ENCODE results near the gene HHAT. TPM values are rescaled to one million over a fixed set of nuclear protein-coding genes. Genes with fewer than 3 reads are reported as not detected.

The HHAT gene
- total RNA-seq, 1 donor from 2014 or later, result 6.9 TPM

DNA sequence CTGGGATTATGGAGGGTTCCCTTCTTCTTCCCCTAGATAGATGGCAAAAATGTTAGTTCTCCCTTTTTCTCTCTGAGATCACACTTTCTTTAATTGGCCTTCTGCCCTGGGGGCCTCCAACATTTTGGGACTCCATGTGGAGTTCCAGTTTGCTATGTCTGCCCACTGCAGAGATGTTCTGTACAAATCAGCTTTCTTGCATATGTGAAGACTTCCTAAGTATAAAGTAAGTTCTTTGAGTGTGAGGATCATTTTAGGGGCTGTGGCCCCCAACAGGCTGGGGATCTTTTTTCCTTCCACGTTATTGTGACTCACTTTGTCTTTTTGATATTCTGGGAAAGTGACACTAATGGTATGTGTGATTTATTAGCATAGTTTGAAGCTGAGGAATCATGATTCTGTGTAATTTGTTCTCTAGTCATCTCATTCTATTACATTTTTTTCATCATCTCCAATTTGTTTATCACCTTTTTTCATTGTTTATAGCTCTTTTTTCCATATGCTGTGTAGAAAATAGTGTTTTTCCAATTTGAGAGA, 48.2 kb downstream of the HHAT start:
- no peak overlapping the region for H3K4me3 Mint-ChIP-seq
- TF ChIP-seq, protein P1, sequence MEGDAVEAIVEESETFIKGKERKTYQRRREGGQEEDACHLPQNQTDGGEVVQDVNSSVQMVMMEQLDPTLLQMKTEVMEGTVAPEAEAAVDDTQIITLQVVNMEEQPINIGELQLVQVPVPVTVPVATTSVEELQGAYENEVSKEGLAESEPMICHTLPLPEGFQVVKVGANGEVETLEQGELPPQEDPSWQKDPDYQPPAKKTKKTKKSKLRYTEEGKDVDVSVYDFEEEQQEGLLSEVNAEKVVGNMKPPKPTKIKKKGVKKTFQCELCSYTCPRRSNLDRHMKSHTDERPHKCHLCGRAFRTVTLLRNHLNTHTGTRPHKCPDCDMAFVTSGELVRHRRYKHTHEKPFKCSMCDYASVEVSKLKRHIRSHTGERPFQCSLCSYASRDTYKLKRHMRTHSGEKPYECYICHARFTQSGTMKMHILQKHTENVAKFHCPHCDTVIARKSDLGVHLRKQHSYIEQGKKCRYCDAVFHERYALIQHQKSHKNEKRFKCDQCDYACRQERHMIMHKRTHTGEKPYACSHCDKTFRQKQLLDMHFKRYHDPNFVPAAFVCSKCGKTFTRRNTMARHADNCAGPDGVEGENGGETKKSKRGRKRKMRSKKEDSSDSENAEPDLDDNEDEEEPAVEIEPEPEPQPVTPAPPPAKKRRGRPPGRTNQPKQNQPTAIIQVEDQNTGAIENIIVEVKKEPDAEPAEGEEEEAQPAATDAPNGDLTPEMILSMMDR (conservative IDR thresholded peaks at IDR 0.05), result no peak
- peaks cover 44% of the 10 kb centered on the region for H3K4me1 Mint-ChIP-seq
- no peak for DNase-seq (ENCODE audit: low read depth, low spot score)
- no peaks in the 10 kb centered on the region for H3K27me3 Mint-ChIP-seq (ENCODE audit: low read depth)
- H3K36me3 Mint-ChIP-seq (ENCODE audit: low read depth), result peaks cover 3% of the 10 kb centered on the region
- H3K9me3 Mint-ChIP-seq, result no peaks in the 10 kb centered on the region
- no peak overlapping the region for H3K27ac Mint-ChIP-seq (ENCODE audit: unreplicated experiment)

DNA sequence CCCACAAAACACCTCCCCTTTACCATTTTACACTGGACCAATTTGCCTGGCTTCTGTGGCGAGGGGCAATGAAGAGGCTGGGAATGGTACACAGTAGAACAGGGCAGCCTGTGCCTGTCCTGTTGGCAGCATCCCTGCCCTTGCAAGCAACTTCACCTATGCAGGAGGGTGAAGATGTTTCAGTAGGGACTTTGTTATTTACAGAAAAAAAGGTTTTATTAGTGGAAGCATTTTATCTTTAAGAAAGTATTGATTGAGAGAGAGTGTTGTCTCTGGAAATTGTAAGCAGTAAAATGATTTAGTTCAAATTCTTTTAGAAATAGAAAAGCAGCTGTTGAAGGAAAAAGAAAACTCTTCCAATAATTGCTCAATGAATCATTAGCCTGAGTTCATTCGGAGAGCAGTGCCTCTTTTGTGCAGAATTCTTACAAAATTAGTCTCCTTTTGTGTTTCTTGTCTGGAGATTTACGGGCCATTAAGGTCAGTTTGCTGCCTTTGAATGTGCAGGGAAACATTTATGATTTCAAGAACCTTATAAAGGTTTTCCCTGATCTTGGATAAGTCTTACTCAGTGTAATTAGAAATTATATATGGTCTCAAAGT, 49.1 kb downstream of the HHAT start:
- Mint-ChIP-seq H3K27ac (ENCODE audit: unreplicated experiment) (no peak overlapping the region), H3K4me3 (no peak overlapping the region), H3K9me3 (no peaks in the 10 kb centered on the region), H3K27me3 (ENCODE audit: low read depth) (no peaks in the 10 kb centered on the region), H3K4me1 (peaks cover 43% of the 10 kb centered on the region), H3K36me3 (ENCODE audit: low read depth) (peaks cover 3% of the 10 kb centered on the region)
- TF ChIP-seq, protein P1 (conservative IDR thresholded peaks at IDR 0.05), result no peak
- no peak for DNase-seq (ENCODE audit: low read depth, low spot score)

DNA sequence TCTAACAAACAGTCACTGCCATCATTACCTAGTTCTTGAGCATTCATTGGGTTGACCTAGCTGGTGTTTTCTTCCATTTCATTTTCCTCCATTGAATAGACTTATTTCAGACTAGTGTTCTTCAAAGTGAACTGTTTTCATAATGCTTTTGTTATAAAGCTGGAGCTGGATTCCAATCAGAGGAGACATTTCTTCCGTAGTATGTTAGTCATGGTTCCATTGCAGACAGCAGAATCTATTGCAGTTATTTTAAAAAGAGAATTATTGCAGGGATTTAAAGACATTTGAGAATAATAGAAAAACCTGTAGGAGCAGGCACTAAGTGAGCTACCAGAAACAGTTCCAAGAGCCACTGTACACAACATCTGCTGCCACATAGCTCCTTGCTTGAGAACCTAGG, 50.0 kb downstream of the HHAT start:
- TF ChIP-seq, protein P1 (conservative IDR thresholded peaks at IDR 0.05), result no peak
- no peak for DNase-seq (ENCODE audit: low read depth, low spot score)
- Mint-ChIP-seq H3K27me3 (ENCODE audit: low read depth) (no peaks in the 10 kb centered on the region), H3K4me3 (no peak overlapping the region), H3K4me1 (peaks cover 34% of the 10 kb centered on the region), H3K27ac (ENCODE audit: unreplicated experiment) (no peak overlapping the region), H3K9me3 (no peaks in the 10 kb centered on the region), H3K36me3 (ENCODE audit: low read depth) (peaks cover 3% of the 10 kb centered on the region)

DNA sequence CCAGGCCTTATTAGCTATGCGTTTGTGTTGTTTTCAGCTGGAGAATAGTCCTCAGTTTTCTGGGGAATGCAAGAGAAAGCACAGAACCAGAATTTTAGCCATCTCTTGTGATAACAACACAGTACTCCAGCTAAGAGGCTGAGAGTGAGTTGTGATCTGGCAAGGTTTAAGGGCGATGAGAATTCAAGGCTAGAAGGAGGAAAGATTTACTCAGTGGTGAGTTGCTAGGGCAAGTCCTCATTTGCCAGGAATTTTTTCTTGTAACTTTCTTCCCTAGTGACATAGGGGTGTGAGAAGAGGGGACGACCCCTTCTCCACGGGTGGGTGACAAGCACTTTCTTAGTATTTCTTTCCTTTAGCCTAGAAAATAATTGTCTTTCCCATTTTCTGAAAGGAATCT, 53.2 kb downstream of the HHAT start:
- H3K36me3 Mint-ChIP-seq (ENCODE audit: low read depth), result peaks cover 3% of the 10 kb centered on the region
- H3K4me3 Mint-ChIP-seq, result no peak overlapping the region
- H3K27me3 Mint-ChIP-seq (ENCODE audit: low read depth), result no peaks in the 10 kb centered on the region
- H3K9me3 Mint-ChIP-seq, result no peaks in the 10 kb centered on the region
- H3K27ac Mint-ChIP-seq (ENCODE audit: unreplicated experiment), result no peak overlapping the region
- H3K4me1 Mint-ChIP-seq, result peaks cover 25% of the 10 kb centered on the region
- no peak for DNase-seq (ENCODE audit: low read depth, low spot score)
- TF ChIP-seq, protein P1 (conservative IDR thresholded peaks at IDR 0.05), result no peak

DNA sequence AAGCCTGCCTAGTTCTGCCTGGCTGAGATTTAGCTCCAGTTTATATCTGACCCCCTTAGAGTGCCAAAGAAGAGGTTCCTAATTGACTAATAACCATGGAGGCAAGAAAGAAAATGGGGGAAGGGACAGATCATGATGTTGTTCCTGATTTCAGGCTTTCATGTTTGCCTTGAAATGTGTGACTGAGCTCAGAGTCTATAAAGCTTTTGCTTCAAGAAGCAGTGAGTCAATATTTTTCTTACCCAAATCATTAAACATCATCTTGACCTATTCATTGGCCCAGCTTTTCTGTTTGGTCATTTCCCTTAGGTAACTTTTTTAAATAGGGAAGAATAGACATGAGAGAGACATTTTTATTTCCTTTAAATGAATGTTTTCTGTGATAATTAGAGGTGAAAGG, 55.9 kb downstream of the HHAT start:
- Mint-ChIP-seq H3K4me1 (peaks cover 5% of the 10 kb centered on the region), H3K4me3 (no peak overlapping the region), H3K27ac (ENCODE audit: unreplicated experiment) (no peak overlapping the region), H3K36me3 (ENCODE audit: low read depth) (peaks cover 3% of the 10 kb centered on the region), H3K27me3 (ENCODE audit: low read depth) (no peaks in the 10 kb centered on the region), H3K9me3 (no peaks in the 10 kb centered on the region)
- DNase-seq (ENCODE audit: low read depth, low spot score), result no peak
- TF ChIP-seq, protein P1 (conservative IDR thresholded peaks at IDR 0.05), result no peak

Data from neural crest cell (in vitro differentiated cells).